Suppressor macrophage (primary cell): Measurements from ENCODE around the gene NLRP9.

Experiments used
- DNase-seq, 4 experiments: peaks; one replicate each; pipeline ENCODE4 v3.0.0-alpha.2; 2020 to 2022

NLRP9 gene

DNA sequence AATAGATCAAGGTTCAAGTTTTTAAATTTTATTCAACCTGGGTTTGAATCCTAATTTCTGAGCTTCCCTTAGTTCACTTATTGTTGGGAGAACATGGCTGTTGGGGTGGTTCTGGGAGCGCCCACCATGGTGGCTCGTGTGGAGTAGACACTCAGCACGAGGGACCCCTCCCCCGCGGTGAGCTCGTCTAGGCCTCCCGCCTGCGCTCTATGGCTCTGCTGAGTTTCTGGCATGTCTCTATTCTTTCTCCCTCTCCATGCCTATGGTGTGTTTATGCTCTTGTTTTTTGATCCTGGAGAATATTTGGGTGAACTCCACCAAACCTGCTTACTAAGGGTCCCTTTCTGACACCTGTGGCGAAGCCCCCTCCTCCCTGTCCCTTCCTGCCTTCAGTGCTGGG, 64.7 kb downstream of the NLRP9 start:
- DNase-seq, result no peak

DNA sequence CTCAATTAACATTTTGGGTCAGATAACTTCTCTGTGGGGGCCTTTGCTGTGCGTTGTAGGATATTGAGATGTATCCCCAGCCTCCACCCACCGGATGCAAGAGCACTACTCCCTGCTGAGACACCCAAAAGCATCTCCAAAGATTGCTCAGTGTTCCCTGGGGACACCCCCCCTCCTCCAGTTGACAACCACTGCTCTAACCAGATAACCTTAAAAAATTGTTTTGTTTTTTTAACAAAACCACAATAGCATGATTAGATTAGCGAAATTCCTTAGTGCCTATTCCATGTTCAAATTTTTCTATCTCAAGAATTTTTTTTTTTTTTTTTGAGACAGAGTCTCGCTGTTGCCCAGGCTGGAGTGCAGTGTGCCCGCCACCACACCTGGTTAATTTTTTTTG, 65.8 kb downstream of the NLRP9 start:
- no peak for DNase-seq

DNA sequence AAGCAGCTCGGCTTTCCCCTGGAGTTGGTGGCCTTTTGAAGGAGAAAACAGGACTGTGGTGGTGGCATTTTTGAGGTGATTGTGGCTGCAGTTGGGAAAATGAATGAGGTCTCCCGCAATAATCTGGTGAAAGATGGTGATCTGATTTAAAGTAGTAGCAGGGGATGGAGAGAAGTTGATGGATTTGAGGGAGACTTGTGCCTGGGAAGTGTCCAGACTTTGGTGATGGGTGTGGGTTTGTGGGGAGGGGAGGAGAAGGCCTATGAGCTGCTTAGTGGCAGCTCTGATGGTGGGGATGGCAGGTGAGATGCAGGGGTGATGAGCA, 67.2 kb downstream of the NLRP9 start:
- no peak for DNase-seq

DNA sequence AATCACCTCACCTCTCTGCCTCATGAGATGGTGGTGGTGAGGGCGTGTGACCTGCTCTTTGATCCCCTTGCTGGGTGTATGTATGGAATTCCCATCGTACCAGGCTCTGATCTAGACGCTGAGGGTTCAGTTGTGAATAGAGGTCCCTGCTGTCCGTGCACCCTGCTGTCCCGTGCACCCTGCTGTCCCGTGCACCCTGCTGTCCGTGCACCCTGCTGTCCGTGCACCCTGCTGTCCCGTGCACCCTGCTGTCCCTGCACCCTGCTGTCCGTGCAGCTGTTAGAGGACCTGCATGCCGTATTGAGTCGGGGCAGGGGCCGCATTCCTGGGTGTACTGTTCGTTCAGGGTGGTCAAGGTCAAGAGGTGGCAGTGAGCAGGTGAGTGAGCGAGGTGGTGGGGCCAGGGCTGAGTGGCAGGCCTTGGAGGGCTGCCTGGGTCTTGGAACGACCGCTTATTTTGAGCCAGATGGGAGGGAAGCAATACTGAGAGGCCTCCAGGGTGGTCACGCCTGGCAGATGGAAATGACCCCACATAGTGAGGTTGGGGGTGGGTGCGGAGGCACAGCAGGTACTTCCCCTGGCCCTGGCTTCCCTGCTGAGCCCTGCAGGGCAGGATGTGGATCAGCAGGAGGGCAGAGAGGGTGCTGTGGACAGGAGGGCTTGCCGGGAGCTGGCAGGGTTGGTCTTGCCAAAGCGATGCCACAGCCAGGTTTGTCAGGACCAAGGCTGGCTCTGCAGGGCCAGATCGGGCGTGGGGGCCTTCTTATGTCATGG, 67.7 kb downstream of the NLRP9 start:
- DNase-seq, result peak in 2 of 4 experiments; percentile 21

DNA sequence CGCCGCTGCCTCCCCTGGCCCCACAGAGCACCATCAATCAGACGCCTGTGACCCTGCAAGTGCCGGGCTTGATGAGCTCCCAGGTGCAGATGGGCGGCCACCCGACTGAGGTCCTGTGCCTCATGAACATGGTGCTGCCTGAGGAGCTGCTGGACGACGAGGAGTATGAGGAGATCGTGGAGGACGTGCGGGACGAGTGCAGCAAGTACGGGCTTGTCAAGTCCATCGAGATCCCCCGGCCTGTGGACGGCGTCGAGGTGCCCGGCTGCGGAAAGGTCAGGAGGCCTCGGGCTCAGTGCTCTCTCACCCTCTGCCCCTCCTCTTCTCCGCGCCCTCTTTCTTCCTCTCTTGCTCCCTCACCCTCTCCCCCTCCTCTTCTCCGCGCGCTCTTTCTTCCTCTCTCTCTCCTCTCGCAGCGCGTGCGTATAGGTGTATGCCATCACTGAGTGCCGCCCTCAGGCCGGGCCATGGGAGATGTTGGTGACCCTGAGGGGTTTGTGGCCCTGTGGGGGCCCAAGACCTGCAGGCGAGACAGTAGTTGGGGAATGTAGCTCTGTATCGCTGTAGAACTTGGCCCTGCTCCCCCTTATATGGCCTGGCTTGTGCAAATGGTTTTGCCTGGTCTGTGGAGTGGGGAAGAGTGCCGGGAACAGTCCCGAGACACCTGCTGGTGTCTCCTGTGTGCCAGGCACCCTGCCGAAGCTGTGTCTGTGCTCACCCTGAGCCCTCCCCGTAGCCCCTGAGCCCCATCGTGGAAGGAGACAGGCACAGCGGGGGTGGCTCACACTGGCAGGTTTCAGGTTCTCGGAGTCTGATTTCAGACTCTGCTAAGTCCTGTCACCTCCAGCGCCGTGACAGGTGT, 68.6 kb downstream of the NLRP9 start:
- no peak for DNase-seq

DNA sequence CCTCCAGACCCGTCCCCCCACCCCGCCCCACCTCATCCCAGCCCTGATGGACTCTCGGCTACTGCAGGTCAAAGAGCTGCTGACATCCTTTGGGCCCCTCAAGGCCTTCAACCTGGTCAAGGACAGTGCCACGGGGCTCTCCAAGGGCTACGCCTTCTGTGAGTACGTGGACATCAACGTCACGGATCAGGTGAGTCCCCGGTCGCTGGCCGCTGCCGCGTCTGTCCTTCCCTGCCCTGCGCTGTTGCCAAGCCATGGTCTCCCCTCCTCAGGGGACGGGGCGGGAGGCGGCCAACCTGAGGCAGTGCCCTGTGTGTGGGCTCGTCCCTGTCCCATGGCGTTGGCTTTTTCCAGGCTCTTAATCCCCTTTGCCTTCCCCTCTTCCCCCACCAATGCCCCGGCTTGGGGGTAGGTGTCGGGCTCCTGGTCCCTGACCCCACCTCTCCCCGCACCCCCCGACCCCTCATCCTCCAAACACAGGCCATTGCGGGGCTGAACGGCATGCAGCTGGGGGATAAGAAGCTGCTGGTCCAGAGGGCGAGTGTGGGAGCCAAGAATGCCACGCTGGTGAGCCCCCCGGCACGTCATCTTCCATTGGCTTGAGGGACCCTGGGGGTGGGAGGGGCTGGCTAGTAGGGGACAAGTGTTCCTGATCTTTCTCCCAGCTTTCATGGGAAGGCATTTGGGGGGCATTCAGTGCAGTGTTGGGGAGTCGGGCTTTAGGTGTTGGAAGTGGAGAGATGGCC, 69.4 kb downstream of the NLRP9 start:
- no peak for DNase-seq

DNA sequence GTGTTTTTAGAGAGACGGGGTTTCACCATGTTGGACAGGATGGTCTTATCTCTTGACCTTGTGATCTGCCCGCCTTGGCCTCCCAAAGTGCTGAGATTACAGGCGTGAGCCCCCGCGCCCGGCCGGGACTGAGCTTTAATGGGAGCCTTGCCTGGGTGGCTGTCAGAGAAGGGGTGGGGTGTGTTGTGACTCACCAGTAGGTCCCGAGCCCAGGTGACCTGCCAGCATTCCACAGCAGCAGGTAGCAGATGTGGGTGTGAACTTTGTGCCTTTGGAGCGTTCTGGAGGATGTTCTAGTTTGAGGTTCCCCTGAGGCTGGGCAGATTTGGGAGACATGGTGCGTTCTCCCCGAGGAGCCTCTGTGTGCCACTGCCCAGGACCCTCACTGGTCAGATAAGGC, 70.2 kb downstream of the NLRP9 start:
- no peak for DNase-seq

DNA sequence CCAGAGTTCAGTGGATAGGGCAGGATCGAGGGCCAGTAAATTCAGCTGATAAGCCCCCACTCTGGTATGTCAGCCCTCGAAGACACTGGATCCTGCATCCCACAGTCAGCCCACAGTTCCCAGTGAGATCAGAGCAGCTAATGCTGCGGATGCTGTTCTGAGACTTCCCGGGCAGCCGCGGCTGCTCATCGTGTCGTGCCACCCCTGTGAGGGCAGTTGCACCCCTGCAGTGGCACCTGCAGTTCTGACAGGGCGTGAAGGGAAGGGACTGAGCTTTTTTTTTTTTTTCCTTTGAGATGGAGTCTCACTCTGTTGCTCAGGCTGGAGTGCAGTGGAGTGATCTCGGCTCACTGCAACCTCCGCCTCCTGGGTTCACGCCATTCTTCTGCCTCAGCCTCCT, 70.7 kb downstream of the NLRP9 start:
- no peak for DNase-seq

DNA sequence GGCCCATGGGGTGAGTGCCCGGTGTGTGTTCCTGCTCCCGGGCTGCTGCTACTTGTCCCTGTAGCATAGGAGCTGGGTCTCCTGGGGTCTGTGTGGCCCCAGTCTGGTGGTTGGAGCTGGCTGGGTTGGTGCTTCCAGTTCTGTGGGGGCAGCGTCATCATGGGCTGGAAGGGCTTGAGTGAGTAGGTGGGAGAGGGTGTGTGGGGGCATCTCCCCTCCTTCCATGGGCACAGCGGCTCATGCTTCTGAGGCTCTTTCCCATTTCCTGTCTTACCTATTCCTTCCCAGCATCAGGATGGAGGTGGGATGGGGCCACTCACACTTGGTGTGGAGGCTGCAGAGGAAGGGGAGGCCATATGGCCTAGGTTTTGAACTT, 71.2 kb downstream of the NLRP9 start:
- no peak for DNase-seq

DNA sequence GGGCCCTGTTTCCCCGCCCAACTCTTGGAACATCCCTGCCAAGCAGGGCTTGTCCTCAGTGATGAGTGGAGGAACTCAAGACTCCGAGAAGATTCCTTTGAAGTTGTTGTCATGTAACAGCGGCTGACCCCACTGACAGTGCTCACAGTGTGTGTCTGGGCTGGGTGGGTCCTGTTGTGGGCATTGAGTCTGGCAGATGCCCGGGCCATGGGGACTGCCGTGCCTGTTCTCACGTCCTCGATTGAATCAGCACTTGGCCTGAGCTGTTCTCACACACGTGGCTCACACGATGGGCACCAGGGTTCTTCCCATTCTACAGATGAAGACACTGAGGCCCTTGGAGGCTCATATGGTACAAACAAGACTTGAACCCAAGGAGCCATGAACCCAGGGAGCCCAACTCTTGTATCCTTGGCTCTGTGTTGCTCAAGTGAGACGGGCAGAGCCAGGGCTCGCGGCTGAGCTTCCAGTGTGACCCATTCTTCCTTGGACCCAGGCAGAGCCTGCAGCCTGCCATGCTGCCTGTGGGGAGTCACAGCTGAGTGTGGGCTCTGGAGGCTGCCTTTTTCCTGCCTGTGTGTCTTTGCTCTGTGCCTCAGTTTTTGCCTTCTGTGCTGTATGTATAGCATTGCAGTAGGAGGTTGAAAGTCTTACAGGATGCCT, 71.7 kb downstream of the NLRP9 start:
- no peak for DNase-seq

DNA sequence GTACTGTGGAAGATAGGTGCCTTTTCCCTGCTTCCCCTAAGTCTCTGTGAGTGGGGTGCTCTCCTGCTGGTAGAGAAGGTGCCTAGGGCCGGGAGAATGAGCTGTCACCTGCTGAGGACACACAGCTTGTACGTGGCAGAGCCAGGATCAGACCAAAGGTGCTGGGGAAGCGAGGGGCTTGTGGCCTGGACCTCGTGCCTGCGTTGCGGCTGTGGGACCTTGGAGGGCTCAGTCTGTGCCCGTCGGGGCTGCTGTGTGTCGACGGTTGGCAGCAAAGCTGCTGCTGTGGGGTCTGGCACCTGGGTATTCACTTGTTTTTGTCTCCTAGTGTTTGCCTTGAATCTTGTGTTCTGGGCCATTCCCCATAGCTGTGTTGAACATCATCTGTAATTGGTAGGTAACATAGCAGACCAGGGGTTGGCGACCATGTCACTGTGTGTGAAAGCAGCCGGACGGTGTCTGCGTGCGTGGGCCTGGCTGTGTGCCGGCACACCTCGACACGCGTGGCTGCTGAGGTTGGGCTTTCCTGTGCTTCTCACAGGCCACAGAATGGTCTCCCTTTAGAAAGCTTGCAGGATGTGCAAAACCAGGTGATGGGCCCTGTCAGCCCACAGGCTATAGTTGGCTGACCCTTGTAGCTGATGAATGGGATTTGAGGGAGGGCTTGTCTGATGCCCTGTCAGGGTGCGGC, 74.2 kb downstream of the NLRP9 start:
- no peak for DNase-seq

DNA sequence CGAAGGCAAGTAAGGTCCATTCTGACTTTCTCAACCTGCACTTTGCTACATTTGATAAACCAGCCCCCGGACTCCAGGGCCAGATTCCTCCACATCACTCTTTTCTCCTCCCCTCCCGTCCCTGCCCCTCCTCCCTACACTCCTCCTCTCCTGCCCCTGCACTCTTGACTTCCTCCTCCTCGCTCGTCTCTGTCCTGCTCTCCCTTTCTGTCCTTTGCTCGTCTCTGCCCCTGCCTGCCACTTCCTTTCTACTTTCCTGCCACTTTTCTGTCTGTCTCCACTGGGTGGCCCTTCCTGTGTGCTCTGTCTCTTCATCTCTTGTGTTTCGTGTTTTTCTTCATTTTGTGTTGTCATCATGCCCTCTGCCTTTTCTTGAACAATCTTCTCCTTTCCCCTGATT, 76.4 kb downstream of the NLRP9 start:
- no peak for DNase-seq

DNA sequence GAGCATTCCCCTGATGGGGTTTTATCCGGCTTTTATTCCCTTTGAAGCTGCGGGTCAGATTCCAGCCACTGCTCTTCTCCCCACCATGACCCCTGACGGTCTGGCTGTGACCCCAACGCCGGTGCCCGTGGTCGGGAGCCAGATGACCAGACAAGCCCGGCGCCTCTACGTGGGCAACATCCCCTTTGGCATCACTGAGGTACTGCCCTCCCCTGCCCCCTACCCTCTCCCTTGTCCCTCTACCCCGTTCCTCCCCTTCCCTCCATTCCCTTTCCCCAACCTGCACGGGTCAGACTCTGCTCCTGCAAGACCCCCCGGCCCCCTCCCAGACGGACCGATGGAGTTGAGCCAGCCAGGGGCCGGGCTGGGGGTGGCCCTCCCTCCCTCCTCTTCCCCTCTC, 77.2 kb downstream of the NLRP9 start:
- no peak for DNase-seq

DNA sequence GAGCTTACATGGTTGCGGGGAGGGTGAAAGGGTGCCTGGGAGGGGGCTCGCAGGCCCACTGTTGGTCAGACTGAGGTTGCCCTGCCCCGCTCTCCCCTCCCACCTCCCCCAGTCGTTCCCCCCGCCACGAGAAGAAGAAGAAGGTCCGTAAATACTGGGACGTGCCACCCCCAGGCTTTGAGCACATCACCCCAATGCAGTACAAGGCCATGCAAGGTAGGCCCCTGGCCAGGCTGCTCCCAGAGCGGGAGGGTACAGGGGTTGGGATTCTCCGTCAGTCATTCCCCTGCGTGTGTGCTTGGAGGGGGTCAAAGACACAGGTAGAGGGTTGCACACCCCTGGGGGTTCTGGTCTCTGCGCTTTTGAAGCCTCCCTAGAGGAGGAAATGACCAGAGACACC, 77.8 kb downstream of the NLRP9 start:
- no peak for DNase-seq

DNA sequence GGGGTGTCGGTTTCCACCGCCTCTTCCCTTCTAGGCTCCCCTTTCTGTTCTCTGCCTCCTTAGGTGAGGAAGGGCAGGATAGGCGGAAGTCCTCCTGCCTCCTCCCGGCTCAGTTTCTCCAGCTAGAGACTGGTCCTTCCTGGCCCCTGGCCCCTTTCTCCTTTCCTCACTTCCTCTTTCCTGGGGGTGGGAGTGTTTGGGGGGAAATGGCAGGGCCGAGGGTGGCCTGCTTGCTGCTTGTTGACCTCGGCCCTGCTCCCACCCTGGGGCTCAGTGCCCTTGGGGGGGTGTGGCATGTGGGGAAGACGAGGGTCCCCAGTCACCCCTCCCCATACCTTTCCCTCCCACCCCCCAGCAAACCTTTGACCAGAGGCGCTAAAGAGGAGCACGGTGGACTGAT, 78.4 kb downstream of the NLRP9 start:
- DNase-seq, result no peak

DNA sequence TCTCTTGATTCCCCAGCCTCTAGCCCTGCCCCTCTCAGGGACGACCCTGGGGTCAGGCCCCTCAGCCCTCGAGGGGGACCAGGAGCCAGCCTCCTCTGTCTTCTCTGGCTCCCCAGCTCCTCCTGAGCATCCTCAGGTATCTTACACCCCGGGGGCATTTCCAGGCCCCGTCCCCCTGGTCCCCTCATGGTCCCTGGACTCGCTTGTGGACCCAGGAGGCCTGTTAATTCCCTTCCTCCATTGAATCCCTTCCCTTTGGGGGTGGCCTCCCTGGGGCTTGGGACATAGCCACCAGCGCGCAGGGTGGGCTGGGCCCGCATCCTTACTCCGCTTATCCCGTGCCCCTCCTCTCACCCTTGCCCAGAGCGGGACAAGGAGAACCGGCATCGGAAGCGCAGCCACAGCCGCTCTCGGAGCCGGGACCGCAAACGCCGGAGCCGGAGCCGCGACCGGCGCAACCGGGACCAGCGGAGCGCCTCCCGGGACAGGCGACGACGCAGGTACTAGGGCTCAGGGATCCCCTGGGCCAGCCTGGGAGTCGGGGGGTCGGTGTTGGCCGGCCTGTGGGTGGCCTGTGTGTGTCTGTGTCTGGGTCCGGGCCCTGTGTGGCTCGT, 79.2 kb downstream of the NLRP9 start:
- DNase-seq, result no peak
